Inflammatory macrophage (primary cell): ENCODE measurements around the gene GNG8.

Source experiments
- DNase-seq, 2 donors: peaks; one replicate each; pipeline ENCODE4 v3.0.0-alpha.2; 2020 to 2022
- total RNA-seq, 18 experiments: gene quantifications; one replicate each; lab custom pipeline; 2026; ENCODE audit warnings: mixed read lengths in 6 of 18, inconsistent platforms in 2 of 18; lab: John Stamatoyannopoulos, UW

Gene GNG8
- total RNA-seq, result 0 to 0.16 (median 0) reads per million in 18 experiments

DNA sequence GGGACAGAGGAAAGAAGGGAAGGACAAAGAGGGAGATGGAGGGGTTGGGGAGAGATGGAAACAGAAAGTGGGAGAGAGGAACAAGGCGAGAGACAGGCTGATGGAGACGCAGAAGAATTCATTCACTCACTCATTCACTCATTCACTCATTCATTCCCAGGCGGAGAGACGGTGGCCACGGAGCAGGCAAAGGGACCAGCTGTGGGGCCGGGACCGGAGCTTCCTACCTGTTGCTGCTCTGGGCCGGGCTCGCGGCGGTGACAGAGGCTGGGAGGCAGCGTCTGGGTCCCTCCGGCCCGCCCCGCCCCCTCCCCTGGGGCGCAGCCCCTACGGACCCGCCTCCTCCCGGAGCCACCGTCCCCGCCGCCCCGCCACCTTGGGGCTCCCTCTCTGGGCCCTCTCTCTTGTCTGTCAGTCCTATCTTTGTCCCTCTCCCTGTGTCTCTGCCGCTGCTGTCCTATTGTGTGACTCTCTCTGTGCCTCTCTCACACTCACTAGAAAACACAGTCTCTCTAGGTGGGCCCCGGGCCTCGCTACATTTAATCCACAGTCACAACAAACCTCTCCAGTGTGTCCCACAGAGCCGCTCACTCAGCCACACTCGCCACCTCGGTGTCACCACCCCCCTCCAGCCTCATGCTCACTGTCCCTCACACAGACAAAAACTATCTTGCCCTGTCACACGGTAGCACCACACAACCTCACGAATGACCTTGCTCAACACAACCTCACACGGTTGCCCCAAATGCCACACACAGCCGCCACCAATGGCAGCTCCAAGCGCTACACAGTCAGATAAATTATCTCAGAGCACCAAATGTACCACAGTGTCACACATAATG, at the start of gene GNG8:
TSS of gene GNG8 (minus strand) at position 283 of the 842 bp plus-strand sequence. CDS start 1,520 bp downstream, outside the sequence.
- no peak for DNase-seq

- DNase-seq, result no peak
These were observed 49.2 kb upstream of the GNG8 start for GRCh38 chr19:46685189-46685588.

DNA sequence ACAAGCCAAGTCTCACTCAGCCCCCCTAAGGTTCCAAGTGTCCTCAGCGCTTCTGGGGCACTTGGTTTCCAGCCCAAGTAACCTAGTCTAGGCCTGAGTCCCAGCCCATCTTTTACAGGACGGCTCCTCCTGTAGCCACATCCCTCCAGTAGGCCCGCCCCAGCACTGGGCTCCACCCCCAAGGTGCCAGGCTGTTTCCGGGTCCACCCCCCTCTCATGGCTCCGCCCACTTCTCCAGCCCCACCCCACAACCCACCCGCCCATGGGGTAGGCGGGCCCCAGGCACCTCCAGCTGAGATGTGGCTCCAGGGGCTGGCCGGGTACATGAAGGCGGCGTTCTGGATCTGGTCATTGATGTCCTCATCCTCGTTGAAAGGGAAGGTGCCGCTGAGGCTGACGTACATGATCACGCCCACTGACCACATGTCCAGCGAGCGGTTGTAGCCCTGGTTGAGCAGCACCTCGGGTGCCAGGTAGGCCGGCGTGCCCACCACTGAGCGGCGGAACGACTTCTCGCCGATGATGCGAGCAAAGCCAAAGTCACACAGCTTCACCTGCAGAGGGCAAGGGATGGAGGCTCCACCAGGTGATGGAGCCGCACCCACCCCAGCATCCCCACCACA, 42.2 kb upstream of the GNG8 start:
- peak in 1 of 2 donors; percentile 18 for DNase-seq

- no peak for DNase-seq
These were observed 38.6 kb upstream of the GNG8 start for GRCh38 chr19:46674416-46675178.

- no peak for DNase-seq
These were observed 34.8 kb upstream of the GNG8 start for GRCh38 chr19:46670813-46671212.

DNA sequence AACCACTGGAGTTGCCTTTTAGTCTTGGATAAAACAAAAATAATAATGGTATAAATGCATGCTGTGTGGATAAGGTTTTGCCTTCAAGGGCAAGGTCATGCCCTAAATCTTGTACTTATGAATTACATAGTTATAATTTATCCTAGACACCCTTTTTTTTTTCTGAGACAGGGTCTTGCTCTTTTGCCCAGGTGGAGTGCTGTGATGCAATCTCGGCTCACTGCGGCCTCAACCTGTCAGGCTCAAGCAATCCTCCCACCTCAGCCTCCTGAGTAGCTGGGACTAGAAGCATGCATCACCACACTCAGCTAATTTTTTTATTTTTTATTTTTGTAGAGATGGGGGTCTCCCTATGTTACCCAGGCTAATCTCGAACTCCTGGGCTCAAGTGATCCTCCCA, 32.7 kb upstream of the GNG8 start:
- no peak for DNase-seq

DNA sequence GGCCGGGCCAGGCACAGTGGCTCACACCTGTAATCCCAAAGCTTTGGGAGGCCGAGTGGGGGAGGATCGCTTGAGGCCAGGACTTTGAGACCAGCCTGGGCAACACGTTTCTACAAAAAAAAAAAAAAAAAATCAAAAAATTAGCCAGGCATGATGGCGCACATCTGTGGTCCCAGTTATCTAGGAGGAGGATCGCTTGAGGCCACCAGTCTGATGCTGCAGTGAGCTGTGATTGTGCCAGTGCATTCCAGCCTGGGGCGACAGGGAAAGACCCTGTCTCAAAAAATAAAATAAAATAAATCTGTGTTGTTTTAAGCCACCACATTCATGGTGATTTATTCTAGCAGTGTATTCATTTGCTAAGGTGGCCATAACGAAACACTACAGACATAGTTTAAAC, 29.1 kb upstream of the GNG8 start:
- DNase-seq, result no peak

DNA sequence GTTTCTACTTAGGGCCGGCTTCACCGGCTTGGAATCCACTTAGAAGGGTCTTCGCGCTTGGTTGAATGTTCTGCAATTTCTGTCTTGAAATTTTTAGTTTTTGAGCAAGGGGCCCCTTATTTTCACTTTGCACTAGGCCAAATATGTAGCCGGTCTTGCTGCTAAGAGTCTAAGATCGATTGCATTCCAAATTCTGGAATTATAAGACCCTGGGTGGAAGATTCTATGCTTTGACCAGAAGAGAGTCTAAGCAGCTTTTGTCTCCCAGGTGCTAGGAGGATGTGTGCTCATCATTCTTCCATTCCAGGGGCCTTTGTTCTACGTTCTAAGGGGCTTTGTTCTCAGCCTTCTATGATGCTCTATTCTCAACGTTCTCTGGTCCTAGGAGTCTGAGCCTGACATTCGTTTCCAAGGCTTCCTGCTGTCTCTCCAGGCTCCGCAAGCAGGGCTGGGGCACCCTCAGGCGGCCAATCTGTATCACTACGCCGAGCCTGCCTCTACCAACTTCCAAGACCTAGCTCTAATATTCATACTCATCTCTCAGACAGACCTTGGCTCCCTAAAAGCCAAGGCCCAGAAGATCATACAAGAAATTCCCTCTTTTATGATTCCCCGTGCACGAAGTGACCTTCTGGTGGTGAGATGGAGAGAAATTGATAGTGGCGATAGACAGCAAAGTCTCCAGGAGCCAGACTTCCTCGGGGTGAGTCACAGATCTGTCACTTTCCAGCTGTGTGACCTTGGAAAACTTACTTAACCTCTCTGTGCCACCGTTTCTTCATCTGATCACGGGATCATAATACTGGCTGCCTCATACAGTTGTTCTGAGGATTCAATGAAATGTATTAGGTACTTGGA, 26.0 kb upstream of the GNG8 start:
- peak; percentile 88 to 91 for DNase-seq

DNA sequence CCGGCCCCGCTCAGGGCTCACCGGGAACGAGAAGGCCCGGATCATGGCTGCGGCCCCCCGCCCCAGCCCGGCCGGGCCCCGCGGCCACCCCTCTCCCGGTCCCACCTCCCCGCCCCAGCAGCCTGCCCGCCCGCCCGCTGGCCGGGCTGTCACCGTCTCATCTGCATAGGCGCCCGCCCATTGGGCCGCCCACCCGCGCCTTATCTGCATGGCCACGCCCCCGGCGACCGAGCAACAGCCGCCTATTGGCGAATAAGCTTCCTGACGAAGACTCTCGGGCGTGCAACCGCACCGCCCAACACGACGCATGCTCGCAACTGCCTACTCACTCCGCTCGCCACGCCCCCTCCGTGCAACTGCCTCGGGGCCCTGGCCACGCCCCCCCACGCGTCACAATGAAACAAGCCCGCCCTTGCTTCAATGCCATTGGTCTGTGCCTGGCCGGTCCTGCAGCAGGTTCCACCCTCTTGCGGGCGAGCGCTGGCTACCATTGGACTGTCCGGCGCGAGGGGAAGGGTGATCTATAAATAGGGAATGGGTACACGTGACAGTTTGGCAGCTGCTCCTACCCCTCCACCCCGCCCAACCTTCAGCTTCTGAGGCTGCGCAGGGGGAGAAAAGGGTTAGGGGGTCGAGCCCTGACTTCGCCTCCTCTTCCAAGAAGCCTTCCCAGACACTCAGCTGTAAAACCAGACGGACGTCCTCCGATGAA, 25.2 kb upstream of the GNG8 start, which contains the start of gene DACT3:
TSS of gene DACT3 (minus strand) at position 163 of the 712 bp plus-strand sequence. CDS start at position 45, 118 bp downstream.
- peak; percentile 100 for DNase-seq

- DNase-seq, result no peak
These were observed 24.6 kb upstream of the GNG8 start for GRCh38 chr19:46660551-46661019.

GRCh38 chr19:46660008-46660517, 24.1 kb upstream of the GNG8 start:
- DNase-seq, result no peak

DNA sequence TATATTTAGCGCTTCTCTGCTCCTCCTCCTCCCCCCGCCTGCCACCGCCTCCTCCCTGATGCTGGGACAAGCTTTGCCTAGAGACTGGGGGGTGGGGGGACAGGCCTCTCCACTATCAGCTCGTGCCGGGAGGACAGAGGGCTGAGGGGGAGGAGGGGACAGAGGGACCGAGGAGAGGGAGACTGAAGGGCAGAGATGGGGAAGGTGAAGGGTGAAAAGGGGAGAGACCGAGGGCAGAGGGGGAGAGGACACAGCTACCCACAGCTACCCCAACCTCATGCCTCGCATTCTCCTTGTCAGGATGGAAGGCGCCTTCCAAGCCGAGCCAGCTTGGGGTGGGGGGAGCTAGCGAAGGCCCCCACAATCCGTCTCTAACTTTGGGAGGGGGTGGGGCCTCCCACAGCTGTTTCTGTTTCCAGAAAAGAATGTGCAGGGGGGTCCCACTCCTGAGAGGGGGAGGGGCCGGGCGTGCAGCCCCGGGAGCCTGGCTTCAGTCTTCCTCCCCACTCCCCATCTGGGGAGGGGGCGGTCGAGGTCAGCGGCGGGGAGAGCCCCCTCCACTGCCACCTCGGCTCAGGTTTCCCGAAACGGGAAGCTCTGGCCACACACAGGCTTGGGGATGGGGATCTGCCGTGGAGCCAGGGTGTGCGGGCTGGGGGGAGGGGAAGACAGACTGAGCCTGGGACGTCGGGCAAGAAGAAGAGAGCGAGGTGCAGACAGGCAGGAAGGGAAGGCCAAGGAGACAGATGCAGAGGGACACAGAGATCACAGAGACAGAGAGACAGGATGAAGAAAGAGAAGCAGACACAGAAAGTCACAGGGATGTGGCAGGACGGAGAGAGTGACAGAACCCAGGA, 23.4 kb upstream of the GNG8 start:
- no peak for DNase-seq

GRCh38 chr19:46656541-46656940, 20.5 kb upstream of the GNG8 start:
- no peak for DNase-seq

- no peak for DNase-seq
These were observed 18.7 kb upstream of the GNG8 start for GRCh38 chr19:46654621-46655152.

DNA sequence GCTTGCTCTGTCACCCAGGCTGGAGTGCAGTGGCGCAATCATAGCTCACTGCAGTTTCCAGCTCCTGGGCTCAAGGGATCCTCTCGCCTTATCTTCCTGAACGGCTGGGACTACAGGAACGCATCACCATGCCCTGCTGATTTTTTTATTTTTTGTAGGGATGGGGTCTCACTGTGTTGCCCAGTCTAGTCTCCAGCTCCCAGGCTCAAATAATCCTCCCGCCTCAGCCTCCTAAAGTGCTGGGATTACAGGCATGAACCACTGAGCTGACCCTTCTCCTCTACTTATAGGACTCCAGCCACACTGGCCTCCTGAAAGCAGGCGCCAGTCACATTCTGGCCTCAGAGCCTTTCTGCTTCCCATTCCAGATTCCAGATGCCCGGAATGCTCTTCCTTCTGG, 14.4 kb upstream of the GNG8 start:
- DNase-seq, result no peak

- no peak for DNase-seq
These were observed 13.3 kb upstream of the GNG8 start for GRCh38 chr19:46648961-46649960.

DNA sequence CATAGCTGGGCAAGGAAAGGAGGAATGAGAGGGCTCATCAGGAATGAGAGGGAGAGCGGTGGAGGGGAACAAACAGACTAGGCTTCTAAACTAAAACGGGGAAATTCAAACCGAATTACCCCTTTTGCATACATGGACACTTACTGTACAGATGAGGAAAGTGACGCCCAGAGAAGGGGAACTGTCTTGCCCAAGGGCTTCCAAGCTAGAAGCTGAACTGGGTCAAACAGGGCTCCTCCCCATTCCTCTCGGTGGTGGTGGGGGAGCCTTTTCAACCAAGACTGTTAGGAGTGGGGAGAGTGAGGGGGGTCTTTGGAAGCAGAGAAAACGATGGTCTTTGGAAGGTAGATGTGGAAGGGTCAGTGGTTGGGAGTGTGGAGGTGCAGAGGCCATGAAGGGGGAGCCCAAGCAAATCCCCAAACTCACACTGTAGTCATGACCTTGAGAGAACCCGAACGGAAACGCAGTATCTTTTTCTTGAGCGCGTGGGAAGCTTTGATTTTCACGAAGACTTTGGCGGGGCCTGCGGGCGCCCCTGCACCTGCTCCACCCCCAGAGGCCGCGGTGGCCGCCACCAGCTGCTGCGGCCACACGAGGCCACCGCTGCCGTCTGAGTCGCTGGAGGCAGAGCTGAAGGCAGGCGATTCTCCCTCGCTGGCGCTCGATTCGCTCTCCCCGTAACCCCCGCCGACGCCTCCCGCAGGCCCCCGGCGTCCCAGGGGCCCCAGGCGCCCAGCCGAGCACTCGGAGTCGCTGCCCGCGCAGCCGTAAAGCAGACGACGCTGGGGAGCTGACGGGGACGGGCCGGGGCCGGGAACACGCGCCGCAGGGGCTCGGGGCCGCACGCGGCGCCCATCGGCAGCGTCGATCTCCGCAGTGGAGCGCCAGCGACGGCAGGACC, 12.3 kb upstream of the GNG8 start:
- DNase-seq, result peak; percentile 70 to 77
